ENCODE results near the gene SDCCAG8. TPM values are rescaled to one million over a fixed set of nuclear protein-coding genes. Genes with fewer than 3 reads are reported as not detected.

Gene SDCCAG8
- polyA plus RNA-seq, 2 of the 4 experiments (the other 2 are of a cell fraction) = 48.8 to 64.8 TPM

DNA sequence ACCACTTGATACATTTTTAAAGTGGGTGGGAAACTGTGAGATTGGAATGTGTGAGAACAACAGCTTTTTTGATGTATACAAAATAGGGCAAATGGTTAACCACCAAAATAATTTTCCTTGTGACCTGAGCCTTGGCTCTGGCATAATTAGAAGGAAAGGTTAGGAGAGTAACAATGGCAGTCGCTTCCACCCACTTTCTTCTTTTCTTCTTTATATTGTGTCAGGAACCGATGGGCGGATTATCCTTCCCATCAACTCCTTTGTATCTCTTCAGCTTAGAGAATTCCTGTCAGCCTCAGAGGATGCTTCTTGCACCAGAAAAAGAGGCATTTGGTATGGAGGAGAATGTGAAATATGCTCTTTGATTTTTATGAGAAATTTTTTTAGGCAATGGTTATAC is 90.6 kb downstream of the SDCCAG8 start:
- POLR2A ChIA-PET = no interaction called here
- 91% methylated on average over 3 of the region's 3 CpGs for WGBS (ENCODE audit: missing lambda C conversion rate)
- H3K27ac ChIP-seq = no peak overlapping the region
- TF ChIP-seq ZFP36 (IDR thresholded peaks at IDR 0.05; ENCODE audit: borderline replicate concordance, partially characterized antibody) = no peak
- TF ChIP-seq, protein P1, sequence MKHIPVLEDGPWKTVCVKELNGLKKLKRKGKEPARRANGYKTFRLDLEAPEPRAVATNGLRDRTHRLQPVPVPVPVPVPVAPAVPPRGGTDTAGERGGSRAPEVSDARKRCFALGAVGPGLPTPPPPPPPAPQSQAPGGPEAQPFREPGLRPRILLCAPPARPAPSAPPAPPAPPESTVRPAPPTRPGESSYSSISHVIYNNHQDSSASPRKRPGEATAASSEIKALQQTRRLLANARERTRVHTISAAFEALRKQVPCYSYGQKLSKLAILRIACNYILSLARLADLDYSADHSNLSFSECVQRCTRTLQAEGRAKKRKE (CRISPR knock-in tag; IDR thresholded peaks at IDR 0.05; ENCODE audit: low read depth) = no peak
- TF ChIP-seq CEBPB (IDR thresholded peaks at IDR 0.05) = no peak
- TF ChIP-seq JUN (IDR thresholded peaks at IDR 0.05) = no peak
- no peak for TF ChIP-seq PBX3 (IDR thresholded peaks at IDR 0.05)
- TF ChIP-seq CBX8 (IDR thresholded peaks at IDR 0.05) = no peak
- no peak for TF ChIP-seq RNF2 (IDR thresholded peaks at IDR 0.05; ENCODE audit: borderline replicate concordance, low read depth)
- no peak overlapping the region for H3K4me3 ChIP-seq
- FAIRE-seq (no peak), ATAC-seq (no peak), DNase-seq (ENCODE audit: low read depth in 1 of 2, low spot score in 1 of 2) (no peak)
- no peaks in the 10 kb centered on the region for H3K9me3 ChIP-seq
- H3K4me2 ChIP-seq = no peak overlapping the region
- CTCF ChIA-PET = no interaction called here
- peaks cover 11% of the 10 kb centered on the region; the same call in 2 of the 3 replicates for H3K4me1 ChIP-seq

DNA sequence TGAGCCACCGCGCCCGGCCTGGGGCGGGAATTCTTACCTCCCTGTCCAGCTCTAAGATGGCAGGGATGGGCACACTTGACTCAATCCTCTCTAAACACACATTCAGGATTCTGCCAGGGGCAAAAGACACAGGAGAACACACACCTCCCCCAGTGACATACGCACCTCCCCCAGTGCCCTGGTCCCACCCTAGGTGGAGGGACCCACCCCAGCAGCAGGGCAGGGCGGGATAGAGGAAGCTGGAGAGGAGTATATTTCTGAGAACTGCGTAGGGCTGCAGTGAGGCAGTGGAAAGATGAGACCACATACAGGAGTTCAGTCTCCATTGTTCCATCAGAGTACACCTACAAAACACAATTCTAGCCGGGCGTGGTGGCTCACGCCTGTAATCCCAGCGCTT is 92.5 kb downstream of the SDCCAG8 start:
- FAIRE-seq (no peak), ATAC-seq (no peak), DNase-seq (ENCODE audit: low read depth in 1 of 2, low spot score in 1 of 2) (no peak)
- ChIA-PET POLR2A (no interaction called here), CTCF (interaction anchor here (0.6 to 1.6 kb wide), 3 partner anchors 16 to 925 kb away, joined by 3 to 7 read pairs (median 3); no protein-coding TSS in a partner anchor)
- no peak for TF ChIP-seq FOXS1 (CRISPR knock-in tag; IDR thresholded peaks at IDR 0.05)
- no peak for TF ChIP-seq CBX2 (IDR thresholded peaks at IDR 0.05; ENCODE audit: borderline replicate concordance, low read depth)
- TF ChIP-seq NPAS2 (CRISPR knock-in tag; IDR thresholded peaks at IDR 0.05; ENCODE audit: borderline replicate concordance) = no peak
- no peak for TF ChIP-seq MAX (IDR thresholded peaks at IDR 0.05)
- no peak for TF ChIP-seq NFE2L2 (conservative IDR thresholded peaks at IDR 0.05; ENCODE audit: low read length)
- TF ChIP-seq RAD21 (conservative IDR thresholded peaks at IDR 0.05 in 1 of 2, IDR thresholded peaks at IDR 0.05 in 1 of 2) = no peak
- no peak for TF ChIP-seq ZNF302 (CRISPR knock-in tag; IDR thresholded peaks at IDR 0.05)
- TF ChIP-seq NR3C1 (IDR thresholded peaks at IDR 0.05) = no peak
- TF ChIP-seq TP53 (CRISPR knock-in tag; IDR thresholded peaks at IDR 0.05) = no peak
- no peak for TF ChIP-seq ZC3H11A (IDR thresholded peaks at IDR 0.05)
- Histone ChIP-seq H3K4me3 (no peak overlapping the region), H3K9me3 (no peaks in the 10 kb centered on the region), H3K4me2 (no peak overlapping the region), H3K4me1 (peaks cover 11% of the 10 kb centered on the region; the same call in 2 of the 3 replicates), H3K27ac (no peak overlapping the region)
- 94% methylated on average over 11 of the region's 11 CpGs for WGBS (ENCODE audit: missing lambda C conversion rate)

DNA sequence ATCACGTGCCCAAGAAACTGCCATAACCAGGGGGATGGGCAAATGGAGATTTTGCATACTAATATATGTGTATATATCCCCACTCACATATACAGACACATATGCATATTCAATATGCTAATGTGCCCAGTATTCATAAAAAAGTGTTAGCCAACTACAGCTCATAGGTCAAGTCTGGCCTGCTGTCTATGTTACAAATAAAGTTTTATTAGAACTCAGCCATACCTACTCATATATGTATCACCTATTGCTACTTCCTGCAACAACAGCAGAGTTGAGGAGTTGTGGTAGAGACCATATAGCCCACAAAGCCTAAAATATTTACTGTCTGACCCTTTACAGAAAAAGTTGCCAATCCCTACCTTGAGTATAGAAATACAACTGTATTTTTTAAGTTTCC is 93.3 kb downstream of the SDCCAG8 start:
- Histone ChIP-seq H3K9me3 (no peaks in the 10 kb centered on the region), H3K4me3 (no peak overlapping the region), H3K27ac (no peak overlapping the region), H3K4me2 (no peak overlapping the region), H3K4me1 (peaks cover 11% of the 10 kb centered on the region; the same call in 2 of the 3 replicates)
- DNase-seq (ENCODE audit: low read depth in 1 of 2, low spot score in 1 of 2) = no peak
- ATAC-seq = no peak
- CTCF ChIA-PET = interaction anchor here (1.6 kb wide), 1 partner anchor 15 kb away, joined by 3 read pairs; no protein-coding TSS in a partner anchor
- 91% methylated on average over 1 of the region's 1 CpG for WGBS (ENCODE audit: missing lambda C conversion rate)
- TF ChIP-seq MAZ (IDR thresholded peaks at IDR 0.05; ENCODE audit: borderline replicate concordance, low read depth, low read length) (no peak), GATA3 (IDR thresholded peaks at IDR 0.05; ENCODE audit: borderline replicate concordance) (no peak), BHLHE40 (IDR thresholded peaks at IDR 0.05; ENCODE audit: low read depth, low read length) (no peak), CHD2 (IDR thresholded peaks at IDR 0.05; ENCODE audit: low read length, partially characterized antibody) (no peak), POLR2A (IDR thresholded peaks at IDR 0.05; ENCODE audit: low read length) (no peak)
- TF ChIP-seq, protein P2, sequence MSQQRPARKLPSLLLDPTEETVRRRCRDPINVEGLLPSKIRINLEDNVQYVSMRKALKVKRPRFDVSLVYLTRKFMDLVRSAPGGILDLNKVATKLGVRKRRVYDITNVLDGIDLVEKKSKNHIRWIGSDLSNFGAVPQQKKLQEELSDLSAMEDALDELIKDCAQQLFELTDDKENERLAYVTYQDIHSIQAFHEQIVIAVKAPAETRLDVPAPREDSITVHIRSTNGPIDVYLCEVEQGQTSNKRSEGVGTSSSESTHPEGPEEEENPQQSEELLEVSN (IDR thresholded peaks at IDR 0.05; ENCODE audit: borderline replicate concordance, low read depth) = no peak
- POLR2A ChIA-PET = no interaction called here
- no peak for FAIRE-seq

Measured in A549 (cell line).